CD4-positive, alpha-beta T cell treated with Interleukin-2 at 100 ng/mL for 4 hours (primary cell): ENCODE results near the gene PDIA6.
"Not testable (repeated sequence)": the region's sequence is repeated elsewhere in the genome, so short reads cannot be mapped to it uniquely, and the experiment has no call there.

ENCODE experiments used
- DNase-seq: peaks from one replicate; pipeline ENCODE4 v3.0.0-alpha.2; 2020; ENCODE audit warnings: low spot score

PDIA6 gene

DNA sequence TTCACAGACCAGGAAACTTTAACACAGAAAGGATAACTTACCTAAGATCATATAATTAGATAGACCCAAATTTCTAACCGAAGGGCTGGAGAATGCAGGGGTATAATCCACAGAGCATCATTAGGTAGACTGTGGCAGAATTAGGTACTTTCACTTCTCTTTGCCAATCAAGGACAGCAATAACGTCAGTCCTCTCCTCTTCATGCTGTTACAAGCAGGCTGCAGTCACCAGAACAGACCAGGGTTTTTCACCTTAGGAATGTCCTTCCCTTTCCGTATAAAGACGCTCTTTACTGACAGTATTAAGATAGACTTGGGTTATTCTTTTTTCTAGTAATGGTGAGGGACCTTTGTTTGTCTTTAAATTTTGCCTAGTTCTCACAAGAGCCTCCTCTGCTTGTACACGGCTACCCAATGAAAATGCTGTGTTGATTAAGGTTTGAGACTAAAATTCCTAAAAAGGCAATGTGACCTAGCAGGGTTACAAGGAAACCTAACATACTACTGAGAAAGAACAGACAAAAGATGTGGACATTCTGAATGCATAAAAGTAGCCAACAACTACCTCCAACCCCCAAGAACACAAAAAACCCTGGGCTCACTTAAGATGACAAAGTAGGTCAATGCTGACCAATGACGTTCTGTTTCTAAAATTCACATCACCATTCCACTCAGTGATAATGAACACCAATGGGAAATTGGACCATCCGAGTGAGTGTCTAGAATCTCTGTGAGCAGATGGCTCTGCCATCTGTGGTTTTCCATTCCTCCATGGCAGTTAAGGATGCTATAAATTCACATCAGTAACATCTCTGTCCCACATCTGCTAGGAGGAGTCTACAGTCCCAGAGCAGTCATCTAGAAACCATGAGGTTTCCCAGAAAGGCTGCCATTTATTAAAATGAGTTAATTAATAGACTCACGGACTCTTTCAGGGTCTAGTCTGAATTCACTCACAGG is 2.1 kb downstream of the PDIA6 start:
- peak; percentile 37 for DNase-seq

DNA sequence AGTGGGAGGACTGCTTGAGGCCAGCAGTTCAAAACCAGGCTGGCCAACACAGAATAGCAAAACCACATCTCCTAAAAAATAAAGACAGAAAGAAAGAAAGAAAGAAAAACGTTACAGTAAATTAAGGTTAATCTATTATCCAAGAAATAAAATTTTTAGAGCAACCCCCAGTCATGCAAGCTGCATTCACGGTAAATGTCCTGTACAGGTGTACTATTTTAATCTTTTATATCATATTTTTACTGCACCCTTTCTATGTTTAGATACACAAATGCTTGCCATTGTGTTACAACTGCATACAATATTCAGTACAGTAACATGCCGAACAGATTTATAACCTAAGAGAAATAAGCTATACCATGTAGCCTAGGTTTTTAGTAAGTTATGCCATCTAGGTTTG is 6.0 kb downstream of the PDIA6 start:
- no peak for DNase-seq

DNA sequence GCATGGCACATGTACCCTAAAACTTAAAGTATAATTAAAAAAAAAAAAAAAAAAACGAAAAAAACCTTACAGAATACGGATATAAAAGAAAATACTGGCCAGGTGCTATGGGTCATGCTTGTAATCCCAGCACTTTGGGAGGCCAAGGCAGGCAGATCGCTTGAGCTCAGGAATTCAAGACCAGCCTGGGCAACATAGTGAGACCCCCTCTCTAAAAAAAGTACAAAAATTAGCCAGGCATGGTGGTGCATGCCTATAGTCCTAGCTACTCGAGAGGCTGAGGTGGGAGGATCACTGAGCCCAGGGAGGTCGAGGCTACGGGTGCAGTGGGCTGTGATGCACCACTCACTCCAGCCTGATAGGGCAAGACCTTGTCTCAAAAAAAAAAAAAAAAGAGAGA is 6.6 kb downstream of the PDIA6 start:
- DNase-seq: not testable (repeated sequence)

DNA sequence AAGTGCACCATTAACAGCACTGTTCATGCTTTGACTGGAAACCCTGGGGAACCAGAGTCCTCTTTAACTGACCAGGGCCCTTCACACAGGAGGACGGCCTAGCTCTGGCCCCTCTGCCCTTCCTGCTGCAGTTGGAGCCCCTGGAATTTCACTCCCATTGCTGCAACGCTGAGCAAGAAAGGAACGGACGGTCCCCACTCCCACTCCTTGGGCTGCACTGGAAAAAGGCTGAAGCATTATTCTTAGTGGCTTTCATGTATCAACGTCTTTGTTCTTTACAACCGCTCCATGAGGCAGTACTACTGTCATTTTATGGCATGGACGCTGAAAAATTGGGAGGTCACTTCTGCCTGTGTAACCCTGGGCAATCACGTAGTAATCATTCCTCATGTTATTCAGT is 9.9 kb downstream of the PDIA6 start:
- DNase-seq: no peak

DNA sequence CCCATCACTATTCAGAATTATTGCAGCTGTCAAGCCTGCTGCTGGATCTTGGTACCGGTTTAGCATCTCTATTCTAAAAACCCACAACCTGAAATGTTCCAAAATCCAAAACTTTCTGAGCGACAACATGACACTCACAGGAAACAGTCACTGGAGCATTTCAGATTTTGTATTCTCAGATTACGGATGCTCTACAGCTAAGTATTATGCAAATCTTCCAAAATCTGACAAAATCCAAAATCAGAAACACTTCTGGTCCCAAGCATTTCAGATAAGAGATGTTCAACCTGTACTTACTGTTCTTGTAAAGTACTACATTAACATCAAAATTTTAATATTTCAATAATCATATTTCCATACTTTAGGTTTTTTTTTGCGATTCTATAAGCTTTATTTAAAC is 12.4 kb downstream of the PDIA6 start:
- no peak for DNase-seq

DNA sequence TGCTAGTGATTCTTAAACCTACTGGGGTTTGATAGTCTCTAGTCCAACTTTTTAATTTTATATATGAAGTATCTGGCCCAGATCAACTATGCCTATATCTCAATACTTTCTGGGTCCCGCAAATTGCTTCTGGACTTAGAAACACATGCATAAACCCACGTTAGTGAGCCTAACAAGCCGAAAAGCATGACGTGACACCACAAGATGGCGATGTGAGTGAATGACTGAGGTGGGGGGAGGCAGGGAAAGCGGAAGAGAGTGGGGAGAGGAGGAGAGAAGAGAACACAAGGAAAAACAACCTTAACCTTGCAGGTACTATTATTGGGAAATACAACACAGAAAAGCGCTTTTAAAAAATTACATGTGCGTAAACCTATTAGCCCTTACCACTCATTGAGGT is 13.8 kb downstream of the PDIA6 start:
- no peak for DNase-seq

DNA sequence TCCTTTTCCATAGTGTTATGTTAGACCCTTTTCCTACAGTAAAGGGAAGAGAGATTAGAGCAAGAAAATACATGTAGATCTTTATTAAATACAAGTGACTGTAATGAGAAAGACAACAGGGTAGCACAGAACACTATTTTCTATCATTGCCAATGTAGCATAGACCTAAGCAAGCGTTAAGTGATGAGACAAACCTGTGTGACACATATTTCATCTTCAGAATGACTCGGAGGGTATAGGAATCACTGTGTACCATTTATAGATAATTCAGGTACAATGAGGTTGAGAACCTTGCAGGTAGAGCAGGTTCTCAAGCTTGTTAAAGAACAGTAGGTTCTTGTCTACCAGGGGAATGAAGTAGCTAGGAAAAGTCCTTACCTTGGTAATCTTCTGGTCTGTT is 15.9 kb downstream of the PDIA6 start:
- DNase-seq: no peak

DNA sequence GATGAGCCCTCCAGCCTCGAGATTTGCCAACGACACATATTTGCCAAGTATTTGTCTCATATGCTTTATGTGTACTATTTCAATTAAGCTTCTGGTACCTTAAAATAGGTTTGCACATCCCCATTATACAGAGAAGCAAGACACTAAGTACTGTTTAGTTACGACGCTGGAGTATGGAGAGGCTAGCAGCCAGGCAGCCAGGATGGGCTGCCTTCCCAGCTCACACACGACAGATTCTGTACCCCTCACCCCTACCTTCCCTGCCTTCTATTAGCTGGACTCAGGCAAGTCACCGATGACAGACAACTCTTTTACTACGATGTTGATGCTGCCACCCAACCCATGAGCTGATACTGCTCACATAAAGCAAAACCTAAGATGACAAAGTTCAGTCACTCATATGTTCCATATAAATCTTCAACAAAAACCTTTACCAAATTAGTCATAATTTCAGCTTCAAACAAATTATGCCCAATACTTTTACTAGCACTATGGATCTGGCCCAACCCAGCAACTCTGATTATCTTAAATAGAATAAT is 17.0 kb downstream of the PDIA6 start:
- DNase-seq: no peak

DNA sequence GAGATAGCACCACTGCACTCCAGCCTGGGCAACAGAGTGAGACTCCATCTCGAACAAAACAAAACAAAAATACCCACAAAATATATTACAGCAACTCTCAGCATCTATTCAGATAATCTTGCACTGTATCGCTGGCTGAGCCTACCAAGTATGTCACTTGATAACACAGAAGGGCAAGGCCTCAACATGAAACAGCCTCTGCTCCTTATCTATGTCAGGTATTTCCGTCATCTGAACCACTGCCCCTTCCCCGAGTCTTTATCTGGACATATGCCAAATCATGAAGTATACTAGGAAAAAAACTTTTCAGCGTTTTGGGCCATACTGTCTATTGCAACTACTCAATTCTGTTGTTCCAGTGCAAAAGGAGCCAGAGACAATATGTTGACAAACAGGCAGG is 17.7 kb downstream of the PDIA6 start:
- no peak for DNase-seq

DNA sequence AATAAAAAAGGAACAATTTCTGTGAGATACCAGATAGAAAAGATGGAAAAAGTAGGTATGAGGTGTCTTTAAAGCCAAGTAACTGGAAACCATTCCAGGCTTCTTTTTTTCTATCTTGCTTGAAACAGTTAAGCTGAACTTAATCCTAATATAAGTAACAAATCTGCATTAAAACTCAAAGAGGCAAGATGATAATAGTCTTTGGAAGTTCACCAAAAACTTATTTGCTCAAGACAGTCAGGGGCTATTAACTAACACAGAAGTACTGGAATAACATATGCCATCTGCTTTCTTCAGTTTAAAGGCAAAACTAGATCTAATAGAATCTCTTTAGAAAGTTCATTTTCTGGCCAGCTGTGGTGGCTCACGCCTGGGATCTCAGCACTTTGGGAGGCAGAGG is 18.8 kb downstream of the PDIA6 start:
- no peak for DNase-seq

DNA sequence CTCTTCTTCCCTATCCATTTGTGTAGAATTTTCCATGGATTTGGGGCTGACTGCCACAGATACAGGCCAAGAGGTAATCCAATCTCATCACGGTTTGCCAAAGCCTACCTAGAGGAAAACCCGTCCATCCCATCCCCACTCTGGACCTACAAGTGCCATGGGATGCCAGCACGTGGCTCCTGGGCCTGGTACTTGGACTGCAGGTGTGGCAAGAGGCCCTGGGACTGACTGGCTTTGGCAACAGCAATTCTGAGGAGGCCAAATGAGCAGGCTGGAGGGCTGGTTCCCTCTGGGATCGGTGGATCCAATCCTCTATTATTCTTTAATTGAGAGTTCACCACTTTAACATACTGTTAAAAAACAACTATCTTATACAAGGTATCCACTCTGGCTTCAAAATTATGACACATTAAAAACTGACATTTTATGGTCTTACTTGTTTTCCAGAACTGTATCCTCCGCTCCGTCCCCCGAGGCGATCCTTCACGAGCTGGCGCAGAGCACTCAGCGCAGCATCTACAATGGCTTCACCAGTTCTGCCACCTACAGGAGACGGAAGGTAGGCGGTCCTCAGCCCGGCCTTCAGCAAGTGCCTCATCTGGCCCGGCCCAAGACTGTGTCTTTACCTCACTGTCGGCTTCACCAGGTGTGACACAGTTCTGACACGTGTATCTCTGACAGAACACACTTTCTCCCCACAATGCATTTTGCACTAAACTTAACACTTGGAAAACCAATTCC is 19.8 kb downstream of the PDIA6 start:
- DNase-seq: no peak

DNA sequence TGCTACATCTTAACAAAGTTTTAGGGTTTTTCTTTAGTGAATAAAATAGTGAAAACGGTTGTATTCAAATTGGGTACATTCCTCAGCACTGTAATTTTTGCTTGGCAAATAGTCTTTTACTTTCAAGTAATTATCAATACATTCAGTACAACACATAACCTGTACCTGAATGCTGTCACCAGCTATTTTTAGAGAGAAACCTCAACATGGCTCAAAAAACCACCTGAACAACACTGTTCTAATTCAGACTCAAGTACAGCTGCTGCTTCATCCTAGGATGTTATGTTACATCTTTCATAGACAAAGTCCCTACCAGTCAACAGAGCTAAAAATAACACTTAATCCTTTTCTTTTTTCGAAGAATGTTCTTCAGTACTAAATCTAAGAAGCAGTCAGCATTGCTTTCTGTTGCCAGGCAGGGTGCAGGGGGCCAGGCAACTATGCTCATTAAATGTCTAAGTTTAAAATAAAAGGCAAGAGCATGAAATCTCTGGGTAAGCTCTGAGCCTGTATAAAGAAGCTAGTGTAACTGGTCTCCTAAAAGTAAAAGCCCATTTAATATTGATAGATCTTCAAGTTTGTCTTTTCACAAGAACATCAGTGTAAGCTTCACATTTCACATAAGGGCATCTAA is 20.5 kb downstream of the PDIA6 start:
- peak; percentile 32 for DNase-seq

DNA sequence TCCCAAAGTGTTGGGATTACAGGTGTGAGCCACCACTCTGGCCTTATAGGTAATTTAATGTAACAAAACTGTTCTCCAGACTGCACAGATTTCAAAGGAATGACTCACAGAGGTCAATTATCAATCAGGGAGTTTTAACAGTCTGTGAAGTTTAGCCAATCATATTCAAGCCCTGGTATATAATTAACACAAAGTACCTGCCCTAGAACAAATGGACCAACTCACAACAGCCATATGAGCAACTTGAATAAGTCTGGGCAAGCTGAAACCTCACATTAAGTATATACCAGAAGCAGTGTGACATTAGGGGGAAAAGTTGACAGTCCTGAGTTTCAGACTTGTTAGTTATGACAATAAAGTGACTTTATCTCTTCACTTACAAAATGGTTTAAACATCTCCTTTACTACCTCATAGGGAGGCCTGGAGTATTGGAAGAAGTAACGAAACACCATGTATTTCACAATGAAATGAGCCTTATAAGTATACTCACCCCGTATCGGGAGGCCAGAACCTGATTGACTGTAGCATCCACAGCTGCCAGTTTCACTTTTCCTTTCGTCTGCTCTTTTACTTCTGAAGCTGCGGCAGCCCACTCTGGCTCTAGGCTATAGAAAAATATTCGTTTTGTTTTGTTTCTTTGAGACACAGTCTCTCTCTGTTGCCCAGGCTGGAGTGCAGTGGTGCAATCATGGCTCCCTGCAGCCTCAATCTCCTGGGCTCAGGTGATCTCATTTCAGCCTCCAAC is 22.2 kb downstream of the PDIA6 start:
- DNase-seq: peak; percentile 52

DNA sequence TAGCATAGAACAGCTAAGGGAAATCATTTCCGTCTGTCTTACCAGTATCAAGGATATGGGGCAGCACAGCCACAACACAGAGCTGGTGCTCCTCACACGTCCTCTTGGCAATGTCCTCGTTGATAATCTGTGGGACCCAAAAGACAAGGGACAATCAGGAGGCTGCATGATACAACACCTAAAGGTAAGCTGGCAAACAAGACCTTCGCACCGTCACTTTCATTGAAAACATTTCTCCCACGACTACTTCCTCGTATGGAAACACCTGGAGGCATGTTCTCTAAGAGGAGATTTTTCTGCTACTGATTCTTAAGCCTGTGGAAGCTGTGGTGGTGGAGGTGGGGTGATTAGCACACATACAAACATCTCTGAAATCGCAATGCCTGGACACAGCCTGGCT is 23.7 kb downstream of the PDIA6 start:
- no peak for DNase-seq

DNA sequence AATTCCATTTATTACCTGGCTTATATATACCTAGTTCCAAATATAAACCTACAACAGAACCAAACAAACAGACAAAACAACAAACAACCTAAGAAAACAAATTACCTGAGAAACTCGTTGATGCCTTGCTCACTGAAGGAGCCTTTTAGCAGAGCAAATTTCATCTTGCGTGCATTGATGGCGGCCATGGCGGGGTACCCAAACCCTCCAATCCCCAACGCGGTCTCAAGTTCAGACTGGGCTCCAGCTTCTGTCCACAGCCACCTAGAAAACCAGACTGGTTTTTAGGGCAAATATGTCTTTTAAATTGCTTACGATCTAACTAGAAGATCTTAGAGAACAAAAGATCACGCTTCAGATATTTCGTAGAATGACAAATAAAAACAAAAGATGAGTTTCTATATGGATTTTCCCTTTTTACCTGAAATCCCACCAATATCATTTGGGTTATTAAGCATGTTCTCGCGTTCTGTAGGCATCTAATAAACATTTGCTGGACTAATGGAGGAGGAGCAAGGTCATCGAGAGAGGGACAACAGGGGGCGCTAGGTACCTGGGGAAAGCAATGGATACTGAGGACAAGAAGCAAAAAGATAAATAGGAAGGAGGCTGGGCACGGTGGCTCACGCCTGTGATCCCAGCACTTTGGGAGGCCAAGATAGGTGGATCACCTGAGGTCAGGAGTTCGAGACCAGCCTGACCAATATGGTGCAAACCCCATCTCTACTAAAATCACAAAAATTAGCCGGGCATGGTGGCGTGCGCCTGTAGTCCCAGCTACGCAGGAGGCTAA is 25.2 kb downstream of the PDIA6 start:
- peak; percentile 45 for DNase-seq

DNA sequence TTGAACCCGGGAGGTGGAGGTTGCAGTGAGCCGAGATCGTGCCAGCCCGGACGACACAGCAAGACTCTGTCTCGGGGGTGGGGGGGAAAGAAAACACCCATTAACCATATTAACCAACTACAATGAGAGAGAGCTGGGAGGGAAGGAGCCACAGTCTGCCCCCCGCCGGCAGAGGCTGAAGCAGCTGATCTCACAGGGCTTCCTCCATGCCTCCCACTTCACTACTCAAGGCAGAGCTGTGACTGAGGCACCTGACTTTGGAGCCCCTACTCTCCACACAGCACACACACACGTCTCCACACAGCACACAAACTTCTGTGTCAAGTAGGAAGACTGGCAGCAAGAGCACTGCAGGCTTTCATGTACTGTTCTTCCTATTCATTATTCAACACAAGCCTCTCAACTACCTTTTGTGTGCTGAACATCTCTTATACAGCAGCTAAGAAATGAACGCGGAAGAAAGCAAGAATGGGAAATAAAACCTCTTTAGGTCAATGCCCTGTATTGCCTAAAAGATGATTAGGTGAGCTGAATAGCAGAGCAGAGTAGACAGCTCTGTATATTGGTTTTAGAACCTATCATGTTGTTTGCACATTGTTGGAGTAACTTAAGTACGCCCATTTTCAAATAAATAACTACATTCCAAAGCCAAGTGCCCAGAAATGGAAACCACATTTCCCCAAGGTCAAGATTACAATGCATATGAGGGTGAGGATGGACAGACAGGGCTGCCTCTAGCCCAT is 26.2 kb downstream of the PDIA6 start:
- DNase-seq: no peak

DNA sequence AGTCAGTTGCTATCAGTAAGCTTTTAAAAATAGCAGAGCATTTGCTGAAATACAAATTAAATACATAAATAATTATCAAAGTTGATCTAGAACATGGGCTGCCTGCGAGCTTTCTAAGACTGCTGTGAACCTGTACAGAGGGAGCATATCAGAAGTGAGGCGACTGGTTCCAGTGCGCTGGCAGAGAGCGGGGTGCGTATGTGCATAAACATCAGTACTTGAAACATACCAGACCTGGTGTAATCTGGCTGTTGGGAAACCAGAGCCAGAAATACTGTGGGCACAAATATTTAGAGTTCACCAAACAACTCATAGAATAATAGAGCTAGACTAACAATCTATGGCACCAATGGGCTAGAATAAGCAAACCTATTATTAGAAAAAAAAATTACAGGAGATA is 27.3 kb downstream of the PDIA6 start:
- DNase-seq: no peak

DNA sequence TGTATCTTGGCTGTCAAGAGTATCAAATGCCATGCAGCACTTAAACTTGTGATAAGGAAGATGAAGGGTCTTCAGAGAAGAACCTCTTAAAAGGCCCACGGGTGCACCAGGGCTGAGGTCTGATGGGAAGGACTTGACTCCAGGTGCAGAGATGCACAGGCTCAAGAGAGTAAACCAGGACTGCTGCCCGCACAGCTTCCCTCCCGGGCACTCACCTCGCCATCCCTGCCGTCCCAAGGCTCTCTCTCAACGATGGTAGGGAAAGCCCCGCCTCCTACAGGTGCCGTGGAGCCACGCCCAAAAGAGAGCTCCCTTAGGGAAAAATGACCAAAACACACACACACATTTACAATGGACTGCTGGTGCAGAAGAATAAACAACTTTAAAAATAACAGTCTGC is 27.9 kb downstream of the PDIA6 start:
- DNase-seq: no peak

DNA sequence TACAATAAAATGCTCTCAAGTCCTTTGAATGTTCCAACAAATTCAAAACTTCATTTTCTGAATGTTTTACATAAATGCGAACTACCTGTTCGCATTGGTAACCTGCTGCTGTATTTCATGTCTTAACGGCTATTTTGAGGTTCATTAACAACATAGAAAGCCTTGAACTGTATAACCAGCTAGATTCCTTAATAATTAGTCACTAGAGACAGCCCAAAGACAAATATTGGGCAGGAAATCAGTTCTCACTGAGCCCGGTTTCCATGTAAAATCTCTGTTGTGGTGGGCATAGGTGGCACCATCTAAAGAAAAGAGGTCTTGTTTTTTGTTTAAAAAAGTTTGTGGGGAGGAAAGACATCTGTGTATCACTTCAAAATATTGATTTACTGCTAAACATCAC is 29.2 kb downstream of the PDIA6 start:
- no peak for DNase-seq

DNA sequence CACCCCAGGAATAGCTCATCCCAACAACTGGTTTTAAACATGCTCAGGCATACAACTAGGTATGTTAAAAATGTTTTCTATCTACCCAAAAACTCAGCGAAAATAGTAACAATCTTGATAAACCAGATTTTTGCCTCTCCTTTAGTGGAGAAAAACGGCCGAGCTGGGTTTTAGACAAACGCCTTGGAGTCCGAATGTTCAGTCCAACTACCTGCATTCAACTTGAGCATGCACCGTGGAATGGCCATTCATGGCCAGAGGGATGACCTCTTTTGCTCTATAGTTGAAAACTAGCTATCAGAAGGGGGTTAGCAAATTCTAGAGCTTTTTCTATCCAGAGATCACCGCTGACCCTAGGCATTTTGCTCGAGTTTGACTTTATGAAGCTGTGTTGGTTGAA is 30.8 kb downstream of the PDIA6 start:
- no peak for DNase-seq
